IMR-90 (cell line): ENCODE data around the gene MAP3K5. TPM values are rescaled to one million over a fixed set of nuclear protein-coding genes. Genes with fewer than 3 reads are reported as not detected.

Experiments used
- ATAC-seq: fragments of 200-7000 bp; cut with Tn5 transposase; 2 replicates; pipeline ENCODE4 v1.9.1; 2020; ENCODE audit warnings: low read depth, mild to moderate bottlenecking, moderate library complexity
- BruUV-seq: library from RNA; stranded (reverse); fragments of 400-500 nt; replicated peaks from 2 replicates; lab custom pipeline; 2021; lab: Mats Ljungman, UMichigan
- CTCF ChIA-PET: fragments of 300-600 bp; formaldehyde crosslinking; extraction: SDS; loops from one replicate; lab custom pipeline; 2021; ENCODE audit warnings: antibody characterized with exemption; lab: Yijun Ruan, JAX
- POLR2A ChIA-PET: fragments of 300-600 bp; sonication (Branson Sonifier 250); formaldehyde crosslinking; loops from one replicate; lab custom pipeline; 2022; ENCODE audit warnings: antibody characterized with exemption; ENCODE audit not compliant: unreplicated experiment; lab: Charles Lee
- DNase-seq: peaks from one replicate; pipeline ENCODE4 v3.0.0; 2013
- H2AFZ ChIP-seq: replicated peaks from 2 replicates; pipeline ENCODE3; 2013; ENCODE audit warnings: low read length, mild to moderate bottlenecking; ENCODE audit not compliant: poor library complexity
- H2AK5ac ChIP-seq: 2 replicates; pipeline ENCODE4 v1.6.1; 2013; ENCODE audit warnings: low read depth, low read length, inconsistent platforms
- H2AK9ac ChIP-seq: replicated peaks from 2 replicates; pipeline ENCODE3; 2013; ENCODE audit warnings: mild to moderate bottlenecking, low read depth, low read length, moderate library complexity; ENCODE audit not compliant: poor library complexity
- H2BK120ac ChIP-seq: 2 replicates; pipeline ENCODE4 v1.6.1; 2013; ENCODE audit warnings: low read depth, low read length, inconsistent platforms
- H2BK15ac ChIP-seq: 3 replicates; pipeline ENCODE4 v1.6.1; 2013; ENCODE audit warnings: low read depth, low read length, inconsistent platforms
- H2BK20ac ChIP-seq: 2 replicates; pipeline ENCODE4 v1.6.1; 2013; ENCODE audit warnings: low read depth, mild to moderate bottlenecking, inconsistent platforms, low read length, moderate library complexity
- H2BK5ac ChIP-seq: 2 replicates; pipeline ENCODE4 v1.6.1; 2013; ENCODE audit warnings: mild to moderate bottlenecking, low read depth, low read length, inconsistent platforms; ENCODE audit not compliant: poor library complexity, severe bottlenecking
- H3K14ac ChIP-seq: replicated peaks from 2 replicates; pipeline ENCODE4 v1.6.1; 2013; ENCODE audit warnings: low read depth, low read length, inconsistent platforms
- H3K18ac ChIP-seq: 2 replicates; pipeline ENCODE4 v1.6.1; 2013; ENCODE audit warnings: low read depth, low read length, control low read depth
- H3K23ac ChIP-seq: 2 replicates; pipeline ENCODE4 v1.6.1; 2013; ENCODE audit warnings: low read depth, low read length, inconsistent platforms
- H3K27ac ChIP-seq: 2 replicates; pipeline ENCODE4 v1.5.1; 2013; ENCODE audit warnings: mild to moderate bottlenecking, control low read depth, low read length; ENCODE audit not compliant: insufficient read depth
- H3K27me3 ChIP-seq: 2 replicates; pipeline ENCODE4 v1.6.1; 2013; ENCODE audit warnings: low read length; ENCODE audit not compliant: control insufficient read depth, insufficient read depth
- H3K36me3 ChIP-seq: 2 replicates; pipeline ENCODE4 v1.6.1; 2013; ENCODE audit warnings: low read length, mixed read lengths; ENCODE audit not compliant: control insufficient read depth, insufficient read depth
- H3K4ac ChIP-seq: 2 replicates; pipeline ENCODE4 v1.6.1; 2013; ENCODE audit warnings: low read depth, low read length, inconsistent platforms
- H3K4me1 ChIP-seq: 2 replicates; pipeline ENCODE4 v1.6.1; 2013; ENCODE audit warnings: low read length, mixed read lengths; ENCODE audit not compliant: control insufficient read depth, insufficient read depth
- H3K4me2 ChIP-seq: 2 replicates; pipeline ENCODE4 v1.6.1; 2013; ENCODE audit warnings: low read depth, mild to moderate bottlenecking, control low read depth, low read length, moderate library complexity
- H3K4me3 ChIP-seq: 2 replicates; pipeline ENCODE4 v1.5.1; 2013; ENCODE audit warnings: low read depth, mild to moderate bottlenecking, control low read depth, low read length, moderate library complexity; ENCODE audit not compliant: insufficient read depth
- H3K56ac ChIP-seq: 2 replicates; pipeline ENCODE4 v1.6.1; 2013; ENCODE audit warnings: low read length, inconsistent platforms; ENCODE audit not compliant: insufficient read depth; ENCODE audit errors: extremely low read depth
- H3K79me1 ChIP-seq, 2 experiments: 2 replicates each; pipeline ENCODE4 v1.6.1; 2013; ENCODE audit warnings: low read length in 2 of 2, inconsistent platforms in 1 of 2, low read depth in 1 of 2
- H3K9ac ChIP-seq: 2 replicates; pipeline ENCODE4 v1.6.1; 2013; ENCODE audit warnings: low read depth, low read length, control low read depth
- H3K9me1 ChIP-seq: 2 replicates; pipeline ENCODE4 v1.6.1; 2013; ENCODE audit warnings: low read length, inconsistent platforms; ENCODE audit not compliant: insufficient read depth
- H3K9me3 ChIP-seq: 2 replicates; pipeline ENCODE4 v1.6.1; 2013; ENCODE audit warnings: low read length; ENCODE audit not compliant: control insufficient read depth, insufficient read depth
- H4K20me1 ChIP-seq: 2 replicates; pipeline ENCODE4 v1.6.1; 2013; ENCODE audit warnings: low read length, inconsistent platforms; ENCODE audit not compliant: insufficient read depth
- H4K5ac ChIP-seq: 2 replicates; pipeline ENCODE4 v1.6.1; 2013; ENCODE audit warnings: mild to moderate bottlenecking, low read depth, low read length, control low read depth
- H4K8ac ChIP-seq, 2 experiments: 2 replicates each; pipeline ENCODE4 v1.6.1; 2013; ENCODE audit warnings: low read depth in 2 of 2, low read length in 2 of 2, control low read depth in 1 of 2, inconsistent platforms in 1 of 2
- H4K91ac ChIP-seq: 2 replicates; pipeline ENCODE4 v1.6.1; 2013; ENCODE audit warnings: low read depth, low read length, inconsistent platforms; ENCODE audit not compliant: insufficient read depth
- BHLHE40 ChIP-seq: fragments of 150-350 bp; IDR thresholded peaks from 2 replicates; pipeline ENCODE4 v1.6.1; 2016; ENCODE audit warnings: mild to moderate bottlenecking, low read depth, low read length
- CHD1 ChIP-seq: IDR thresholded peaks from 2 replicates; pipeline ENCODE4 v1.6.1; 2012; ENCODE audit warnings: low read depth, low read length, improper control_type of control experiment
- CTCF ChIP-seq: conservative IDR thresholded peaks from 2 replicates; pipeline ENCODE4 v1.5.1; 2012; ENCODE audit warnings: mild to moderate bottlenecking, low read depth, low read length, improper control_type of control experiment
- ELK1 ChIP-seq: fragments of 150-350 bp; IDR thresholded peaks from 2 replicates; pipeline ENCODE4 v1.6.1; 2016; ENCODE audit warnings: low read depth, mild to moderate bottlenecking, low read length, moderate library complexity, borderline replicate concordance
- FOS ChIP-seq: fragments of 150-350 bp; IDR thresholded peaks from 2 replicates; pipeline ENCODE4 v1.6.1; 2016; ENCODE audit warnings: low read depth, low read length
- MAZ ChIP-seq: IDR thresholded peaks from 2 replicates; pipeline ENCODE4 v1.6.1; 2012; ENCODE audit warnings: low read depth, mild to moderate bottlenecking, low read length, improper control_type of control experiment, moderate library complexity, borderline replicate concordance
- NFE2L2 ChIP-seq: fragments of 150-350 bp; IDR thresholded peaks from 2 replicates; pipeline ENCODE4 v1.6.1; 2016; ENCODE audit warnings: low read depth, mild to moderate bottlenecking, low read length
- POLR2A ChIP-seq: IDR thresholded peaks from 2 replicates; pipeline ENCODE4 v1.6.1; 2012; ENCODE audit warnings: mild to moderate bottlenecking, low read depth, low read length
- RAD21 ChIP-seq: IDR thresholded peaks from 2 replicates; pipeline ENCODE4 v1.6.1; 2012; ENCODE audit warnings: low read length, improper control_type of control experiment
- RCOR1 ChIP-seq: IDR thresholded peaks from 2 replicates; pipeline ENCODE4 v1.6.1; 2012; ENCODE audit warnings: mild to moderate bottlenecking, low read length, improper control_type of control experiment; ENCODE audit not compliant: insufficient replicate concordance
- RFX5 ChIP-seq: IDR thresholded peaks from 2 replicates; pipeline ENCODE4 v1.8.0; 2012; ENCODE audit warnings: low read depth, mild to moderate bottlenecking, low read length, moderate library complexity
- SMC3 ChIP-seq: fragments of 150-350 bp; IDR thresholded peaks from 2 replicates; pipeline ENCODE4 v1.6.1; 2016; ENCODE audit warnings: low read depth, mild to moderate bottlenecking, antibody characterized with exemption, low read length, moderate library complexity
- WGBS, 2 experiments: methylation state at CpG; one replicate each; pipeline versions ENCODE4 v1.1.5 to v1.1.7; 2013; ENCODE audit warnings: missing lambda C conversion rate in 2 of 2; ENCODE audit not compliant: insufficient read length in 1 of 2; ENCODE audit errors: extremely low coverage in 2 of 2; 5-methylcytosine and 5-hydroxymethylcytosine counted together
- dilution Hi-C: fragments of 300-500 bp; cut with HindIII; formaldehyde crosslinking; loops from one replicate; pipeline ENCODE4 v1.14.3; 2018; ENCODE audit warnings: low sequenced_read_pairs; ENCODE audit not compliant: unreplicated experiment
- in situ Hi-C: fragments of 300-500 bp; cut with MboI; formaldehyde crosslinking; loops from 3 replicates; pipeline ENCODE4 v1.14.3; 2019; ENCODE audit warnings: low sequenced_read_pairs, inconsistent platforms, mixed read lengths
- intact Hi-C: fragments of 100-400 bp; cut with micrococcal nuclease; formaldehyde crosslinking; loops from 2 replicates; pipeline ENCODE4 v1.10.0; 2022
- polyA plus RNA-seq, 3 experiments: library from polyadenylated mRNA; depleted of rRNA; stranded (reverse); fragments of >200 nt; gene quantifications; 2 replicates each; pipeline ENCODE4 v1.2.3, GENCODE V29; 2012; ENCODE audit warnings: low replicate concordance in 1 of 3
- total RNA-seq: library from RNA; depleted of rRNA; stranded (reverse); fragments of >200 nt; gene quantifications from 2 replicates; pipeline ENCODE4 v1.2.3, GENCODE V29; 2012

The MAP3K5 gene
- total and polyA plus RNA-seq, 2 of the 4 experiments (the other 2 are of a cell fraction): 5.4 to 17.6 TPM

DNA sequence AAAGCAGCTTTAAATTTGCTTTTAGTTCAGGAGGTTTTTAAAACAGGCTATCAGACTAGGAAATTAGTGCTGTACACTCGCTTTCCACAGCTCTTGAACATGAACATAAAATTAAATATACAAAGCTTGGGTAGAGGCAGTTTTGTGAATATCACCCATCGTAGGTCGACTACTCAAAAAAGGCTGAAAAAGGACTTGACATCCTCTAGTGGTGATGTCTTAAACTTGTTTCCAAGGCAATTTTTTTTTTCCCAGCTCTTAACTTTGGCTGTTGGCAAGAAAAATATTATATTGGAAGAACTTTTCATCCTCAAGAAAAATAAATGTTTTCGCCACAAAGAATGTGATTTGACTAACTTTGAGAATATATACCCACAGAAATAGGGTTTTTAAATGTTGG is 244.9 kb downstream of the MAP3K5 start:
- Histone ChIP-seq H2AFZ (no peak overlapping the region), H2BK120ac (no peak overlapping the region), H4K5ac (no peak overlapping the region), H2BK20ac (no peak overlapping the region), H3K27me3 (peaks cover 42% of the 10 kb centered on the region), H2AK5ac (no peak overlapping the region), H3K56ac (no peak overlapping the region), H3K79me1 (no peaks in the 10 kb centered on the region), H2BK15ac (no peak overlapping the region), H3K9me1 (no peaks in the 10 kb centered on the region), H3K27ac (no peak overlapping the region), H3K9me3 (no peaks in the 10 kb centered on the region), H3K9ac (no peak overlapping the region), H2AK9ac (no peak overlapping the region), H4K8ac (no peak overlapping the region), H3K18ac (no peak overlapping the region), H3K14ac (no peak overlapping the region), H3K4me1 (peaks cover 3% of the 10 kb centered on the region; the same call in 1 of the 2 replicates), H4K20me1 (no peaks in the 10 kb centered on the region), H3K4ac (no peak overlapping the region), H3K4me2 (no peak overlapping the region), H2BK5ac (no peak overlapping the region), H3K23ac (no peak overlapping the region), H4K91ac (no peak overlapping the region), H3K36me3 (no peaks in the 10 kb centered on the region), H3K4me3 (no peak overlapping the region)
- no CpG with 5 or more reads among the region's 4 CpGs for WGBS, 2 experiments
- CTCF ChIA-PET: interaction anchor here (0.6 to 1.3 kb wide), 9 partner anchors 9 to 296 kb away, joined by 3 to 7 read pairs (median 3); no protein-coding TSS in a partner anchor
- no peak for ATAC-seq
- intact Hi-C loops (loop anchor here (5.0 to 10.0 kb wide), 4 partner anchors 193 to 1095 kb away; partner anchors contain the start of gene MTFR2), in situ Hi-C loops (loop anchor here (25.0 kb wide), 1 partner anchor 1085 kb away; no protein-coding TSS in a partner anchor), dilution Hi-C loops (no loop called here)
- TF ChIP-seq ELK1: no peak
- no peak for TF ChIP-seq POLR2A
- TF ChIP-seq CHD1: no peak
- TF ChIP-seq RFX5: no peak
- no peak for TF ChIP-seq NFE2L2
- no peak for TF ChIP-seq RCOR1
- peak; percentile 67 for TF ChIP-seq RAD21
- no peak for TF ChIP-seq MAZ
- TF ChIP-seq BHLHE40: no peak
- peak; percentile 69 for TF ChIP-seq CTCF
- TF ChIP-seq SMC3: peak; percentile 43
- no peak for TF ChIP-seq FOS
- POLR2A ChIA-PET: no interaction called here
- peak; percentile 63 for DNase-seq
- BruUV-seq: no TSS peak
